Caco-2 (cell line): ENCODE data around the gene LIM2. TPM values are rescaled to one million over a fixed set of nuclear protein-coding genes. Genes with fewer than 3 reads are reported as not detected.

ENCODE experiments used
- BruUV-seq: library from RNA; stranded (reverse); fragments of 400-500 nt; replicated peaks from 2 replicates; lab custom pipeline; 2021; lab: Mats Ljungman, UMichigan
- CTCF ChIA-PET: fragments of 300-600 bp; sonication (Branson Sonifier 250); formaldehyde crosslinking; loops from one replicate; lab custom pipeline; 2022; ENCODE audit warnings: antibody characterized with exemption; lab: Charles Lee
- POLR2A ChIA-PET: fragments of 300-600 bp; sonication (Branson Sonifier 250); formaldehyde crosslinking; loops from one replicate; lab custom pipeline; 2022; ENCODE audit warnings: antibody characterized with exemption; lab: Charles Lee
- DNase-seq, 2 experiments: peaks; one replicate each; pipeline versions ENCODE4 v3.0.0 to v3.0.0-alpha.2; 2020 to 2022
- H3K27me3 ChIP-seq: replicated peaks from 2 replicates; pipeline ENCODE4 v1.6.0; 2011; ENCODE audit warnings: low read length; ENCODE audit not compliant: control insufficient read depth, insufficient read depth
- H3K36me3 ChIP-seq: 2 replicates; pipeline ENCODE4 v1.5.1; 2011; ENCODE audit warnings: low read length; ENCODE audit not compliant: control insufficient read depth, insufficient read depth
- H3K4me1 ChIP-seq: fragments of 250-450 bp; sonication (Bioruptor Pico); 2 replicates; pipeline ENCODE4 v1.5.1; 2020; ENCODE audit warnings: mild to moderate bottlenecking
- H3K4me3 ChIP-seq: 2 replicates; pipeline ENCODE4 v1.5.1; 2011; ENCODE audit warnings: low read depth, mild to moderate bottlenecking, control low read depth, low read length
- H3K9me3 ChIP-seq: fragments of 250-450 bp; sonication (Bioruptor Pico); 2 replicates; pipeline ENCODE4 v1.5.1; 2020; ENCODE audit warnings: mild to moderate bottlenecking, moderate library complexity
- H3K27ac Mint-ChIP-seq: one replicate; pipeline ENCODE4 v1.8.0; 2022; ENCODE audit warnings: mixed read lengths; ENCODE audit not compliant: unreplicated experiment
- H3K27me3 Mint-ChIP-seq: one replicate; pipeline ENCODE4 v1.8.0; 2022; ENCODE audit warnings: mixed read lengths; ENCODE audit not compliant: insufficient read depth, unreplicated experiment
- H3K36me3 Mint-ChIP-seq: one replicate; pipeline ENCODE4 v1.8.0; 2022; ENCODE audit warnings: mild to moderate bottlenecking, mixed read lengths; ENCODE audit not compliant: insufficient read depth, unreplicated experiment
- H3K4me1 Mint-ChIP-seq: one replicate; pipeline ENCODE4 v1.8.0; 2022; ENCODE audit warnings: low read depth, mixed read lengths; ENCODE audit not compliant: unreplicated experiment
- H3K4me3 Mint-ChIP-seq: one replicate; pipeline ENCODE4 v1.8.0; 2022; ENCODE audit warnings: mild to moderate bottlenecking, moderate library complexity, mixed read lengths; ENCODE audit not compliant: unreplicated experiment
- H3K9me3 Mint-ChIP-seq: one replicate; pipeline ENCODE4 v1.8.0; 2022; ENCODE audit warnings: mixed read lengths; ENCODE audit not compliant: unreplicated experiment
- CTCF ChIP-seq, 2 experiments: fragments of 200-600 bp in 1 of 2; IDR thresholded peaks; 1 replicate in 1 of 2; 2 replicates in 1 of 2; pipeline versions ENCODE4 v1.5.1 to v1.8.0; 2011 to 2022; ENCODE audit warnings: antibody characterized with exemption in 1 of 2, control low read depth in 1 of 2, inconsistent platforms in 1 of 2, low read depth in 1 of 2, low read length in 1 of 2, mild to moderate bottlenecking in 1 of 2, moderate library complexity in 1 of 2; ENCODE audit not compliant: insufficient read depth in 1 of 2, severe bottlenecking in 1 of 2, unreplicated experiment in 1 of 2
- intact Hi-C: fragments of 100-400 bp; cut with micrococcal nuclease; formaldehyde crosslinking; loops from one replicate; pipeline ENCODE4 v1.10.0; 2022; ENCODE audit not compliant: unreplicated experiment
- total RNA-seq: library from RNA; stranded (reverse); gene quantifications from 2 replicates; pipeline ENCODE4 v1.2.3, GENCODE V29; 2022

Gene LIM2
- total RNA-seq, 1 experiment from 2014 or later = not detected

- Mint-ChIP-seq H3K9me3 (no peaks in the 10 kb centered on the region), H3K27ac (peak overlapping the region; percentile 100), H3K4me1 (peaks cover 39% of the 10 kb centered on the region), H3K36me3 (peaks cover 38% of the 10 kb centered on the region), H3K27me3 (no peaks in the 10 kb centered on the region), H3K4me3 (peak overlapping the region; percentile 94)
- peak overlapping the region; percentile 77 for H3K4me3 ChIP-seq
- POLR2A ChIA-PET = interaction anchor here (0.5 to 1.7 kb wide), 7 partner anchors 8 to 229 kb away, joined by 3 to 52 read pairs (median 11); partner anchors contain the start of gene VSIG10L
- H3K9me3 ChIP-seq = no peaks in the 10 kb centered on the region
- DNase-seq = peak; percentile 70 to 83
- H3K27me3 ChIP-seq = no peaks in the 10 kb centered on the region
- no peak for TF ChIP-seq CTCF (IDR thresholded peaks at IDR 0.05; ENCODE audit: insufficient read depth in 1 of 2, low read depth in 1 of 2, low read length in 1 of 2, severe bottlenecking in 1 of 2, unreplicated experiment in 1 of 2)
- H3K36me3 ChIP-seq = 0 out of 2 replicates have a peak, but pooled peaks cover 1% of the 10 kb centered on the region
- intact Hi-C loops = no loop called here
- BruUV-seq = no TSS peak
- H3K4me1 ChIP-seq = peaks cover 50% of the 10 kb centered on the region
- CTCF ChIA-PET = interaction anchor here (0.5 to 1.6 kb wide), 4 partner anchors 11 to 291 kb away, joined by 4 to 24 read pairs (median 8); no protein-coding TSS in a partner anchor
These were observed 22.4 kb downstream of the LIM2 start for GRCh38 chr19:51365211-51365964.

- no peaks in the 10 kb centered on the region for H3K9me3 ChIP-seq
- ChIA-PET CTCF (interaction anchor here (1.9 kb wide), 1 partner anchor 10 kb away, joined by 8 read pairs; no protein-coding TSS in a partner anchor), POLR2A (no interaction called here)
- H3K36me3 ChIP-seq = 0 out of 2 replicates have a peak, but pooled peaks cover 1% of the 10 kb centered on the region
- H3K27me3 Mint-ChIP-seq = no peaks in the 10 kb centered on the region
- BruUV-seq = no TSS peak
- no peak overlapping the region for H3K4me3 ChIP-seq
- peak overlapping the region; percentile 94 for H3K4me3 Mint-ChIP-seq
- TF ChIP-seq CTCF (IDR thresholded peaks at IDR 0.05; ENCODE audit: insufficient read depth in 1 of 2, low read depth in 1 of 2, low read length in 1 of 2, severe bottlenecking in 1 of 2, unreplicated experiment in 1 of 2) = no peak
- H3K9me3 Mint-ChIP-seq = no peaks in the 10 kb centered on the region
- H3K4me1 Mint-ChIP-seq = peaks cover 39% of the 10 kb centered on the region
- no peaks in the 10 kb centered on the region for H3K27me3 ChIP-seq
- peak overlapping the region; percentile 100 for H3K27ac Mint-ChIP-seq
- intact Hi-C loops = no loop called here
- no peak for DNase-seq
- H3K4me1 ChIP-seq = peaks cover 55% of the 10 kb centered on the region
- H3K36me3 Mint-ChIP-seq = peaks cover 39% of the 10 kb centered on the region
These were observed 23.3 kb downstream of the LIM2 start for GRCh38 chr19:51364200-51365106.

- Mint-ChIP-seq H3K4me3 (no peak overlapping the region), H3K27ac (peak overlapping the region; percentile 36), H3K9me3 (no peaks in the 10 kb centered on the region), H3K4me1 (peaks cover 51% of the 10 kb centered on the region), H3K27me3 (no peaks in the 10 kb centered on the region), H3K36me3 (peaks cover 39% of the 10 kb centered on the region)
- intact Hi-C loops = no loop called here
- no peak overlapping the region for H3K4me3 ChIP-seq
- BruUV-seq = no TSS peak
- no peak for DNase-seq
- TF ChIP-seq CTCF (IDR thresholded peaks at IDR 0.05; ENCODE audit: insufficient read depth in 1 of 2, low read depth in 1 of 2, low read length in 1 of 2, severe bottlenecking in 1 of 2, unreplicated experiment in 1 of 2) = no peak
- CTCF ChIA-PET = no interaction called here
- peaks cover 1% of the 10 kb centered on the region; the same call in 1 of the 2 replicates for H3K36me3 ChIP-seq
- H3K9me3 ChIP-seq = no peaks in the 10 kb centered on the region
- no peaks in the 10 kb centered on the region for H3K27me3 ChIP-seq
- POLR2A ChIA-PET = no interaction called here
- H3K4me1 ChIP-seq = peaks cover 56% of the 10 kb centered on the region
These were observed 26.5 kb downstream of the LIM2 start for GRCh38 chr19:51361239-51361638.
